GM18502 (cell line): ENCODE results near the gene TBC1D3I.
"Not testable (repeated sequence)": the region's sequence is repeated elsewhere in the genome, so short reads cannot be mapped to it uniquely, and the experiment has no call there.

Source experiments
- ATAC-seq: cut with Tn5 transposase; IDR thresholded peaks from one replicate; pipeline ENCODE4 v1.9.1; 2021; ENCODE audit warnings: mild to moderate bottlenecking; ENCODE audit not compliant: unreplicated experiment, poor library complexity

The TBC1D3I gene

DNA sequence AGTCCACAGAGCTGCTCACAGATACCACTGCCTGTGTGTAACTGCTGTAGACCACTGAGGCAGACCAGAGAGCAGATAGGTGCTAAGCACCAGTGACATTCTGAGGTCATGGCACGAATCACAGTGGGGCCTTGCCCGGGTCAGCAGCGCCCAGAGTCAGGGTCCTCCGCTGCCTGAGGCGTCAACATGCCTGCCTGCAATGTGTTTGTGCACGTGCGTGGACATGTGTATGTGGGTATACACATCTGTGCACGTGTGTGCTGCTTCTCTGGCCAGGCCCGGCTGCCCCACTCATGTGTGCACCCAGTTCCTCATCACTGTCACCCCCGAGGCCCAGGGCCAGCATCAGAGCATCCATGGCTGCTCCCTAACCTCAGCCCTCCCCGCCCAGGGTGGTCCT lies at the start of gene TBC1D3I:
Gene TBC1D3I (minus strand): TSS at position 101 of the 400 bp plus-strand sequence. CDS start 1,585 bp downstream, outside the sequence.
- ATAC-seq = not testable (repeated sequence)

GRCh38 chr17:36295161-36295560 lies 30.8 kb upstream of the TBC1D3I start:
- ATAC-seq = not testable (repeated sequence)

DNA sequence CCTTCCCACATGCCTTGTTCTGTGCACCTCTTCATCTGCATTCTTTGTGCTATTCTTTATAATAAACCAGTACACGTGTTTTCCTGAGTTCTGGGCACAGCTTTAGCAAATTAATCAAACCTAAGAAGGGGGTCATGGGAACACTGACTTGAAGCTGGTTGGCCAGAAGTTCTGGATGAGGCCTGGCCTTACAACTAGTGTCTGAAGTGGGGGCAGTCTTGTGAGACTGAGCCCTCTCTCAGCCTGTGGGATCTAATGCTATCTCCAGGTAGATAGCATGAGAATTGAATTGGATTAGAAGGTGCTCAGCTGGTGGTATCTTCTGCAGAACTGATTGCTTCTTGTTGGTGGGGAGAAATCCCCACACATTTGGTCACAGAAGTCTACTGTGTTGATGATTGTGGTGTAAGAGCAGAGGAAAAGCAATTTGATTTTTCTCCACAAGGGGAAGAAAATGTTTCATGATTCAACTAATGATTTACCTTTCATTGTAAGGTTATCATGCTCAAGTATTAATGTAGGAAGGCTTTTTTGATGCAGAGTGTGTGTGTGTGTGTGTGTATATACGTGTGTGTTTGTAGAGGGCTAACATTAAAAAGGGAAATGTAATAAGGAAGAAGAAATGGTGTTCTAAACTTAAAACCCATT lies 25.7 kb upstream of the TBC1D3I start:
- ATAC-seq = not testable (repeated sequence)

GRCh38 chr17:36284219-36284618 lies 19.8 kb upstream of the TBC1D3I start:
- ATAC-seq = not testable (repeated sequence)

- not testable (repeated sequence) for ATAC-seq
Observed at GRCh38 chr17:36283256-36283655, 18.9 kb upstream of the TBC1D3I start.

- ATAC-seq = not testable (repeated sequence)
Observed at GRCh38 chr17:36242046-36242445, 22.3 kb downstream of the TBC1D3I start.

DNA sequence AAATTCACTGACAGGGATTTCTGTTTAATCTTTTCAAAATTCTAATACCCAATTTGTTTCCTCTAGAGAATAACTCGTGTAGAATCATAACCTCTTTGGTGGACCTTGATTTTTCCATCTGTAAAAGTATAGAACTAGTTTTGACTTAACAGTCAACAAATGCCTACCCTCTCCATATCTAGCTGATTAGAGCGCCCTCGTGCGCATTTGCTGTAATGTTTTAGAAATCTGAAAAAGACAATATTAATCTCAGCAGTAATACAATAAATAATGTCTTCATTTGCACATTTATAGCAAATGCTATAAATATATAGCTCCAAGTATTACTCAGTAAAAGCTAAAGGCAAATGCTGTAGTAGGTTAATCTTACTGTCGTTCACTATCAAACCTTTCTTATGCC lies 34.7 kb downstream of the TBC1D3I start:
- ATAC-seq = not testable (repeated sequence)

GRCh38 chr17:36222967-36223366 lies 41.4 kb downstream of the TBC1D3I start:
- not testable (repeated sequence) for ATAC-seq

DNA sequence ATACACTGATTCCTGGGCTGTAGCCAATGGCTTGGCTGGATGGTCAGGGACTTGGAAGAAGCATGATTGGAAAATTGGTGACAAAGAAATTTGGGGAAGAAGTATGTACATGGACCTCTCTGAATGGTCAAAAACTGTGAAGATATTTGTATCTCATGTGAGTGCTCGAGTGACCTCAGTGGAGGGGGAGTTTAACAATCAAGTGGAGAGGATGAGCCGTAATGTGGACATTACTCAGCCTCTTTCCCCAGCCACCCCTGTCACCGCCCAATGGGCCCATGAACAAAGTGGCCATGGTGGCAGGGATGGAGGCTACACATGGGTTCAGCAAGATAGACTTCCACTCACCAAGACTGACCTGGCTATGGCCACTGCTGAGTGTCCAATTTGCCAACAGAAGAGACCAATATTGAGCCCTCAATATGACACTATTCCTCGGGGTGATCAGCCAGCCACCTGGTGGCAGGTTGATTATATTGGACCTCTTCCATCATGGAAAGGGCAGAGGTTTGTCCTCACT lies 42.7 kb downstream of the TBC1D3I start:
- ATAC-seq = not testable (repeated sequence)

DNA sequence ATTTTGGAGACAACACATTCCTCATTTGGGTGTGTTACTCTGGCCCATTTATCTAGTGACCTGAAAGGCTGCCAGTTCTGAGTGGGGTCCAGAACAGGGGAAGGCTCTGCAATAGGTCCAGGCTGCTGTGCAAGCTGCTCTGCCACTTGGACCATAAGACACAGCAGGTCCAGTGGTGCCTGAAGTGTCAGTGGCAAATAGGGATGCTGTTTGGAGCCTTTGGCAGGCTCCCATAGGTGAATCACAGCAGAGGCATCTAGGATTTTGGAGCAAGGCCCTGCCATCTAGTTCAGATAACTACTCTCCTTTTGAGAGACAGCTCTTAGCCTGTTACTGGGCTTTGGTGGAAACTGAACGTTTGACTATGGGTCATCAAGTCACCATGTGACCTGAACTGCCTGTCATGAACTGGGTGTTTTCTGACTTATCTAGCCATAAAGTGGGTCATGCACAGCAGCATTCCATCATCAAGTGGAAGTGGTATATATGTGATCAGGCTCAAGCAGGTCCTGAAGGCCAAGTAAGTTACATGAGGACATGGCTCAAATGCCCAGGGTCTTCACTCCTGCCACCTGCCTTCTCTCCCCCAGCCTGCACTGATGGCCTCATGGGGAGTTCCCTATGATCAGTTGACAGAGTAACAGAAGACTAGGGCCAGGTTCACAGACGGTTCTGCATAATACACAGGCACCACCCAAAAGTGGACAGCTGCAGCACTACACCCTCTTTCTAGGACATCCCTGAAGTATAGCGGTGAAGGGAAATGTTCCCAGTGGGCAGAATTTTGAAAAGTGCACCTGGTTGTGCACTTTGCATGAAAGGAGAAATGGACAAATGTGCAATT lies 43.4 kb downstream of the TBC1D3I start:
- ATAC-seq = not testable (repeated sequence)

- ATAC-seq = not testable (repeated sequence)
Observed at GRCh38 chr17:36219556-36219955, 44.8 kb downstream of the TBC1D3I start.

DNA sequence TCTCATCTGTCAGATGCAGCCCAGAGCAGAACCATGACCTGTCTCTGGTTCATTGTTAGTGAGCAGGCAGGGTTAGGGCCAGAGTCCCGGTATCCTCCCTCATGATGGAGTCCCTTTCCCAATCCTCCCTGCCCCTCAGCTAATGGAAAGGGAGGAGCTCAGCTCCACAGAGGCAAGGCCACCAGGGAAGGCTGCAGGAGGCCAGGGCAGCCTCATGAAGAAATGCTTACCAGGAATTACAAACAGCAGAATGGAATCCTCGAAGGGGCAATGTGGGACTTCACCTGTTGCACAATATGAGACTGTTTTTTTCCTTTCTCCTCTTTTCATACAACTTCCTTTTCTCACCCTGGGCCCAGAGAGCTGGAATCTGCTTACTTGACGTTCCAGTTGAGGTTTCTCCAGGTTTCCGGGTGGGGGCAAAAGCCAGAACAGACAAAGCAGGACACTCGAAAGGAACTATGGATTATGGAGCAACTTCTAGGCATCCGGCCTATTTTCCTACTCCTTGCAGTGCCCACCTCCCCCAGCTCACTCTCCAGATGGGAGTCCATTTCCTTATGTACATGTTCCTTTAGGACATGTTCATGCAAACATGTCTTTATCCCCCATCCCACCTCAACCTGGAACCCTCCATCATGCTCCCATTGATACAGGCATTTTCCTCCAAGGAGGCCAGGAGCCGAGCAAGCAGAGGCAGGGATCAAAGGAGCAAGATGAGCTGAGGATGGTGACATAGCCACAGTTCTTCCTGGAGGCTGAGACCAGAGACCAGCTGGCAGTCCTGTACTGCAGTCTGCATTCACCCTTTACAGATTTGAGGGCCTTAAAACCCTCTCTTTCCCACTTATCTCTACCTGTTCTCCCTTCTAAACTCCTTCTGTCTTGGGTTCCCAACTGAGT lies 48.7 kb downstream of the TBC1D3I start:
- ATAC-seq = not testable (repeated sequence)

DNA sequence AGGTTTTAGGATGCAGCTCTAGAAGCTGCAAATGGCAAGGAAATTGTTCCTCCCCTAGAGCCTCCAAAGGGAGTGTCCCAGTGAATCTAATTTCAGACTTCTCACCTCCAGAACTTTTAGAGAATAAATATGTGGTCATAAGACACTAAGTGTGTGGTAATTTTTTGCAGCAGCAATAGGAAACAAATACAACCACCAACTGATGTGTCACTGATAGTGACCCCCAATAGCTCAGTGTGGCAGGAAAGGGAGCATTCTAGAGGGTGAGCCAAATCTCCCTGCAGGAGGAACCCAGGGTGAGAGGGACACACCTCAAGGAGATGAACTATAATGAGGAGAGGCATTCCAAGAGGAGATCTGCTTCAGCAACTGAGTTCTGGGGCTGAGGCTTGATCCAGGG lies 49.5 kb downstream of the TBC1D3I start:
- no peak for ATAC-seq

DNA sequence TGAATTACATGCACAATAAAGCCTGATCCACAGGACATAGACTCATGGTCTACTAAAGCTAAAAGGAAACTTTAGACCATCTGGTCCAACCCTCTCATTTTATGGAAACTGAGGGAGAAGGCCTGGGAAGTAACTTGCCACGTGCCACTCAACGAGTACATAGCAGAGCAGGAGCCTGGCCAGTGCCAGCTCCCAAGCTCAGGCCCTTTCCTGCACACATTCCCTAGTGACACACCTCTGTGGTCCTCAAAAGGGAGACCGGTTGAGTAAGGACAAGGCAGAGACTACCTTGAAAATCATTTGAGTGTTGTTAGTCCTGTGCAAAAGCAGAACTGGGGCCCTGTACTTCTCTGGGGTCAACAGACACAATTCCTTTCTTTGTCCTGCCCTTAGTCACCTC lies 50.7 kb downstream of the TBC1D3I start:
- ATAC-seq = no peak

GRCh38 chr17:36212966-36213365 lies 51.4 kb downstream of the TBC1D3I start:
- no peak for ATAC-seq

- ATAC-seq = no peak
Observed at GRCh38 chr17:36212272-36212605, 52.1 kb downstream of the TBC1D3I start.

GRCh38 chr17:36211484-36212271 lies 52.7 kb downstream of the TBC1D3I start:
- ATAC-seq = not testable (repeated sequence)

DNA sequence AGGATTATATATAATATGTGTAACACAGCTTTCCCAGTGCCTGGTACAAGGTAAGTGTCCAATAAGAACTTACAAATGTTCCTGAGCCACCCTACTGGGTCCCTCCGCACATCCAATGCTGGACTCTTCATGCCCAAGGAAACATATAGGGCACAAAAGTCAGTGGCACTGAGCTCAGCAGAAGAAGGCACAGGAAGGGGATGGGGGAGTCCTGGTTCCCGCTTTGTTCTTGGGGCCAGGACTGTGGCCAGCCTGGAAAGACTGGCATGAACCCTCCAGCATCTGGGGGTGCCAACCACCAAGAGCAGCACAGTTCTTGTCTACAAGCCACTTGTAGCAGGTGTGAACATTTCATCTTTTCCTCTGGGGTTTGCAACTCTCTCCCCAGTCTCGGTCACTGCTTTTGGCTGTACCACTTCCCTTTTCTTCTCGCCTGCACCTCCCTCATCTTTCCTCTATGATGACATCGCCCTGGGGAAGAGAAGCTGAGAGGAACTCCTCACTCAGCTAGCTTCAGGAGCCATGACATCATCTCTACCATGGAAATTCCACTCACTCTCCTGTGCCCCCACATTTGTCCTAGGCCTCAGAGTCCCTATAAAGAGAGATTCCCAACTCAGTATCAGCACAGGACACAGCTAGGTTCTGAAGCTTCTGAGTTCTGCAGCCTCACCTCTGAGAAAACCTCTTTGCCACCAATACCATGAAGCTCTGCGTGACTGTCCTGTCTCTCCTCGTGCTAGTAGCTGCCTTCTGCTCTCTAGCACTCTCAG lies 53.7 kb downstream of the TBC1D3I start, which contains the start of gene CCL4L2:
Gene CCL4L2 (plus strand): TSS at position 625 of the 773 bp plus-strand sequence.
- peak; percentile 68 for ATAC-seq

- no peak for ATAC-seq
Observed at GRCh38 chr17:36209575-36209974, 54.8 kb downstream of the TBC1D3I start.
